ACC112 (cell line): ENCODE data around the gene KIF3B.
"Not testable (repeated sequence)": the region's sequence is repeated elsewhere in the genome, so short reads cannot be mapped to it uniquely, and the experiment has no call there.

ENCODE experiments used
- H2AFZ ChIP-seq: fragments of 200-600 bp; sonication (generic); one replicate; pipeline ENCODE4 v1.6.0; 2017; ENCODE audit warnings: antibody characterized with exemption, low read length; ENCODE audit not compliant: unreplicated experiment
- H3K27ac ChIP-seq: fragments of 200-600 bp; sonication (generic); 2 replicates; pipeline ENCODE4 v1.5.1; 2014; ENCODE audit warnings: low read depth, mild to moderate bottlenecking, antibody characterized with exemption, low read length, moderate library complexity
- H3K27me3 ChIP-seq: fragments of 200-600 bp; sonication (generic); 2 replicates; pipeline ENCODE4 v1.6.1; 2014; ENCODE audit warnings: mild to moderate bottlenecking, antibody characterized with exemption, low read length, moderate library complexity, mixed read lengths; ENCODE audit not compliant: insufficient read depth
- H3K36me3 ChIP-seq: fragments of 200-600 bp; sonication (generic); 2 replicates; pipeline ENCODE4 v1.6.1; 2016; ENCODE audit warnings: mild to moderate bottlenecking, antibody characterized with exemption, low read length, moderate library complexity, mixed read lengths; ENCODE audit not compliant: insufficient read depth
- H3K4me1 ChIP-seq: fragments of 200-600 bp; sonication (generic); one replicate; pipeline ENCODE4 v1.6.1; 2016; ENCODE audit warnings: low read length, mixed read lengths; ENCODE audit not compliant: insufficient read depth, unreplicated experiment, control insufficient read depth
- H3K4me3 ChIP-seq: fragments of 200-600 bp; sonication (generic); 2 replicates; pipeline ENCODE4 v1.5.1; 2014; ENCODE audit warnings: mild to moderate bottlenecking, low read depth, low read length
- H3K79me2 ChIP-seq: fragments of 200-600 bp; sonication (generic); one replicate; pipeline ENCODE4 v1.6.0; 2016; ENCODE audit warnings: low read length; ENCODE audit not compliant: control insufficient read depth, unreplicated experiment, insufficient read depth

Gene KIF3B

GRCh38 chr20:32364554-32365208, 87.2 kb downstream of the KIF3B start:
- Histone ChIP-seq H3K27me3 (no peaks in the 10 kb centered on the region), H2AFZ (no peak overlapping the region), H3K4me1 (peaks cover 40% of the 10 kb centered on the region), H3K79me2 (peaks cover 97% of the 10 kb centered on the region), H3K4me3 (no peak overlapping the region), H3K36me3 (peaks cover 4% of the 10 kb centered on the region), H3K27ac (no peak overlapping the region)

GRCh38 chr20:32365564-32365963, 88.1 kb downstream of the KIF3B start:
- H3K36me3 ChIP-seq = peaks cover 11% of the 10 kb centered on the region
- H2AFZ ChIP-seq = no peak overlapping the region
- no peak overlapping the region for H3K27ac ChIP-seq
- H3K4me1 ChIP-seq = peaks cover 36% of the 10 kb centered on the region
- no peaks in the 10 kb centered on the region for H3K27me3 ChIP-seq
- H3K79me2 ChIP-seq = peaks cover 97% of the 10 kb centered on the region
- H3K4me3 ChIP-seq = no peak overlapping the region

DNA sequence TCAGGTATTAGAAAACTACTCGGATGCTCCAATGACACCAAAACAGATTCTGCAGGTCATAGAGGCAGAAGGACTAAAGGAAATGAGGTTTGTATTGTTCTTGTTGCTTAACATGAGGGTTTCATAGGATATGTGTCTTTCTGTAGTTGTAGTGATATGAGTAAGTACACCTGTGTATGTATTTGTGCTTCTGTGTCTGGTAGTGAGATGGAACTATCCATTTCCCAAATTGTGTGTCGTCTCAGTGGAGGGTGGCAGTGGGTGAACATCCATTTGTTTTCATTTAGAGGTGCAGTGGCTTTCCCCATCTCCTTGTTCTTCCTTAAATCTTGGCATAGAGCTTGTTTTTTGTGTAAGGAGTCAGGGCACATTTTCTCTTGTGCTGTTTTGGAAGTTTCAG, 88.9 kb downstream of the KIF3B start:
- no peaks in the 10 kb centered on the region for H3K27me3 ChIP-seq
- peaks cover 97% of the 10 kb centered on the region for H3K79me2 ChIP-seq
- no peak overlapping the region for H2AFZ ChIP-seq
- no peak overlapping the region for H3K4me3 ChIP-seq
- H3K36me3 ChIP-seq = peaks cover 11% of the 10 kb centered on the region
- H3K27ac ChIP-seq = no peak overlapping the region
- peaks cover 35% of the 10 kb centered on the region for H3K4me1 ChIP-seq

- Histone ChIP-seq H3K36me3 (peaks cover 17% of the 10 kb centered on the region), H3K27ac (no peak overlapping the region)
Observed at GRCh38 chr20:32368323-32368722, 90.9 kb downstream of the KIF3B start.

DNA sequence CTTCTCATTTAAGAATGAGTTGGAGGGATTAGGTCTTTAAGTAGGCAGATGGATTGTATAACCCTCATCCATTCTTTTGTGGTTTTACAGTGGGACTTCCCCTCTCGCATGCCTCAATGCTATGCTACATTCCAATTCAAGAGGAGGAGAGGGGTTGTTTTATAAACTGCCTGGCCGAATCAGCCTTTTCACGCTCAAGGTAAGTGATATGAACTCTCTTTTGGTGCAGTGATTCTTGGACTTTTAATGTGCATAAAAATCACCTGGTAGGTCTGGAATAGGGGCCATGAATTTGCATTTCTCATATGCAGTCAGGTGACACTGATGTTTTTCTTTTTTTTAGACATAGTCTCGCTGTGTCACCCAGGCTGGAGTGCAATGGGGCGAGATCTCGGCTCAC, 91.5 kb downstream of the KIF3B start:
- Histone ChIP-seq H3K4me3 (no peak overlapping the region), H3K79me2 (peaks cover 85% of the 10 kb centered on the region)

More at GRCh38 chr20:32368323-32368722, 90.9 kb downstream of the KIF3B start:
- H3K4me3 ChIP-seq = no peak overlapping the region
- peaks cover 90% of the 10 kb centered on the region for H3K79me2 ChIP-seq
- no peaks in the 10 kb centered on the region for H3K27me3 ChIP-seq
- H3K4me1 ChIP-seq = peaks cover 27% of the 10 kb centered on the region
- H2AFZ ChIP-seq = no peak overlapping the region

GRCh38 chr20:32370897-32371296, 93.4 kb downstream of the KIF3B start:
- Histone ChIP-seq H3K36me3 (peaks cover 23% of the 10 kb centered on the region), H3K4me3 (no peak overlapping the region), H3K27ac (no peak overlapping the region), H3K27me3 (no peaks in the 10 kb centered on the region), H3K79me2 (peaks cover 80% of the 10 kb centered on the region), H3K4me1 (peaks cover 19% of the 10 kb centered on the region), H2AFZ (no peak overlapping the region)

More for the DNA sequence above, 91.5 kb downstream of the KIF3B start:
- no peaks in the 10 kb centered on the region for H3K27me3 ChIP-seq
- H3K4me1 ChIP-seq = peaks cover 24% of the 10 kb centered on the region
- H3K36me3 ChIP-seq = peaks cover 17% of the 10 kb centered on the region
- H2AFZ ChIP-seq = no peak overlapping the region
- no peak overlapping the region for H3K27ac ChIP-seq

DNA sequence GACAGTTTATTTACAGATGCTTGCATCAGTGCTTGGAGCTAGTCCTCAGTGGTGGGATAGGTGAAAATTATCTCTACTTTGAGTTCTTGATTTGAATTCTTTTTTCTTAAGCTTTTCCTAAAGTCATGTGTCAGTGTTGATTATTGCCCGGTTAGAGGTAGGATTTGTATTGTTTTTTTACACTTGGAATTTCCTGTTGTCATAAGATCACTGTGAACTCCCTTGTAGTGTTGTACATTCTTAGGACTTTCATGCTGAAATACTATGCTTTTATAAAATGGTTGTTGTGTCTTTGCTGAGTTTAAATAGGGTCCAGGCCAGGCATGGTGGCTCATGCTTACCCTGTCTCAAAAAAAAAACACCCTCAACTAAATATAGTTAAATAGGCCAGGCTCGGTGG, 101.0 kb downstream of the KIF3B start:
- peaks cover 14% of the 10 kb centered on the region for H3K36me3 ChIP-seq
- no peaks in the 10 kb centered on the region for H3K27me3 ChIP-seq
- H3K79me2 ChIP-seq = peaks cover 55% of the 10 kb centered on the region
- H3K27ac ChIP-seq = no peak overlapping the region
- H3K4me3 ChIP-seq = no peak overlapping the region
- peaks cover 7% of the 10 kb centered on the region for H3K4me1 ChIP-seq
- no peak overlapping the region for H2AFZ ChIP-seq

GRCh38 chr20:32380037-32380436, 102.6 kb downstream of the KIF3B start:
- Histone ChIP-seq H3K36me3 (peaks cover 16% of the 10 kb centered on the region), H3K79me2 (peaks cover 61% of the 10 kb centered on the region), H3K4me1 (peaks cover 16% of the 10 kb centered on the region)
- H3K27ac ChIP-seq, H3K4me3 ChIP-seq, H3K27me3 ChIP-seq, H2AFZ ChIP-seq: not testable (repeated sequence)

DNA sequence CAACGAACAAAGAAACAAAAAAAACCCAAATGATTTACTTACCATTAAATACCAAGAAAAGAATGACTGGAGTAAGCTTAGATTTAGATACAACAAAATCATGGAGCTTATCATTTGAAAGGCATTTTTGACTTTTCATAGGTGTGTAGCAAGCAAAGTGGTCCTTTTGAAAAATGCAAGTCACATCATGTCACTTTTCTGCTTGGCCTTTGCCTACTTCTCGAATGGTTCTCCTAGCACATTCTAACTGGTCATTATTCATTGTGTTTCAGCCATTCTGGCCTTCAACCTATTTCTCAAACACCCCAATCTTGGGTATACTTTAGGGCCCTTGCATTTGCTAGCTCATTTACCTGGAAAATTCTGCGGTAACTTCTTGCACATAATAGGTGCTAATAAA, 103.3 kb downstream of the KIF3B start:
- Histone ChIP-seq H2AFZ (no peak overlapping the region), H3K4me1 (peaks cover 21% of the 10 kb centered on the region), H3K4me3 (no peak overlapping the region), H3K79me2 (peaks cover 63% of the 10 kb centered on the region), H3K27ac (no peak overlapping the region), H3K27me3 (no peaks in the 10 kb centered on the region), H3K36me3 (peaks cover 12% of the 10 kb centered on the region)

- Histone ChIP-seq H3K27me3 (no peaks in the 10 kb centered on the region), H3K79me2 (peaks cover 69% of the 10 kb centered on the region), H3K27ac (no peak overlapping the region), H3K36me3 (peaks cover 8% of the 10 kb centered on the region), H3K4me1 (peaks cover 26% of the 10 kb centered on the region), H2AFZ (no peak overlapping the region), H3K4me3 (no peak overlapping the region)
Observed at GRCh38 chr20:32382102-32382950, 104.9 kb downstream of the KIF3B start.

GRCh38 chr20:32383441-32383840, 106.0 kb downstream of the KIF3B start:
- not testable (repeated sequence) for H2AFZ ChIP-seq
- peaks cover 69% of the 10 kb centered on the region for H3K79me2 ChIP-seq

More at GRCh38 chr20:32383441-32383840, 106.0 kb downstream of the KIF3B start:
- H3K36me3 ChIP-seq, H3K27ac ChIP-seq, H3K4me3 ChIP-seq, H3K27me3 ChIP-seq: not testable (repeated sequence)
- peaks cover 21% of the 10 kb centered on the region for H3K4me1 ChIP-seq
